Posterior vena cava (tissue), 2 donors: ENCODE measurements around the gene LMCD1. TPM values are rescaled to one million over a fixed set of nuclear protein-coding genes. Genes with fewer than 3 reads are reported as not detected.

Source experiments
- DNase-seq: peaks from one replicate; pipeline ENCODE4 v3.0.0-alpha.2; 2020; ENCODE audit warnings: low spot score
- intact Hi-C, 2 donors: fragments of 100-400 bp; cut with DNase I; formaldehyde crosslinking; loops; one replicate each; pipeline versions ENCODE4 v1.14.1 to v1.14.2; 2022 to 2023
- total RNA-seq, 2 donors: library from RNA; stranded (reverse); fragmentation: NEBNext Ultra II Directional; extraction: Animal tissue kit (Norgen Biotek cat#: 25700); gene quantifications; one replicate each; pipeline ENCODE4 v1.2.1, GENCODE V29; 2021
- donor health status: DM: yes; HTN: yes; CAD: no.
- donor health status: DM: yes; HTN: yes; CAD: no.

Gene LMCD1
- total RNA-seq, 2 donors from 2014 or later: 221 to 834 TPM

GRCh38 chr3:8499181-8499611 is 2.4 kb upstream of the LMCD1 start:
- DNase-seq: no peak
- intact Hi-C loops: loop anchor here in 1 of 2 donors (5.0 kb wide), 1 partner anchor 42 kb away; no protein-coding TSS in a partner anchor

- intact Hi-C loops: no loop called here
- no peak for DNase-seq
These were observed 1.2 kb upstream of the LMCD1 start for GRCh38 chr3:8500319-8500988.

GRCh38 chr3:8500989-8501370 is 643 bp upstream of the LMCD1 start:
- intact Hi-C loops: no loop called here
- no peak for DNase-seq

DNA sequence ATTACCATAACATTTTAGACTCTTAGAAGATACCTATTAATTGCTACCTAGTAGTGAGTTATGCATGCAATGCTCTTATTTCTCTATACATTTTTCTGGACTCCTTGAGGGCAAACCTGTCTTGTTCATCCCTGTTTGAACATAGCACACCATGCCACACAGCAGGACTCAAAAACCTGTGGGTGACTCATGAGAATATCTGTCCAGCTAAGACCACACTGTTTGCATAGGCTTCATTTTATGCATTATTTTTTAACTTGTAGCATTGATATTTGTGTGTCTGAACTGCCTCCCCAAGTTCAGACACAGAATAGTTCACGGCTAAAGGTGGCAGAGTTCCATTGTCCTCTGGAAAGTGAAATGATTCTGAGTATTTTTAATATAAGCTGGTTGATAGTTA is 1.8 kb downstream of the LMCD1 start:
- intact Hi-C loops: no loop called here
- DNase-seq: no peak

DNA sequence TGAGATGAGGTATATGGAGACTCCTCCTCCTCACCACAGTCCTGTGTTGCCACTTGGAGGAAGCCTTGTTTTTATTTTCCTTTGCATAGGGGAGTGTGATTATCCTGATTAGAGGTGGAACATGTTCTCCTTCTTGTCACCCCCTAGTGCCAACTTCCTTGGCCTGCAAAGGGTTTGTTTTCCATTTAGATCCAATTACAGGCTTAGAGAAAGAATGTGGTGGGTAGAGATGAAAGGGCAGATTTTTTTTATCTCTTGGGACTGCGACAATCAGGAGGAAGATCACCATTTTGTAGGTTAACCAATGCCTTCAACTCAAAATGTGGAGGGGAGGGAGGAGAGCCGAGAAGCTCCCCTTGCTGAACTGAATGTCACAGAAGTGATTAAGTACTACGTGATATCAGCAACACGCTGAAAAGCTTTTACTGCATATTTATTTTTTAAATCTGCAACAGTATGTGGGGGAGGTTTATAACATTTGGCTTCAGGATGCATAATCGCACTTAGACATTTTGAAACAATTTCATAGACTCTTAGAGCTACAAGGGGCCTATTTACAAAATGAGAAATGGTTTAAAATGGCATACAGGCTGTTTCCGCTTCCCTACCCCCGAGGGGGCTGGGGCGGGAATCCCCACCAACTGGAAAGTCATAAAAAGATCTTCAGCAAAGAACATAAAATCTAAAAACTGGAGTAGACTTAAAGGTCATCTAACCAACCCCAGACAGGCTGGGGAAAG is 2.4 kb downstream of the LMCD1 start:
- no peak for DNase-seq

GRCh38 chr3:8504611-8504973 is 3.0 kb downstream of the LMCD1 start:
- intact Hi-C loops: no loop called here
- no peak for DNase-seq

More for the DNA sequence above, 2.4 kb downstream of the LMCD1 start:
- intact Hi-C loops: no loop called here

DNA sequence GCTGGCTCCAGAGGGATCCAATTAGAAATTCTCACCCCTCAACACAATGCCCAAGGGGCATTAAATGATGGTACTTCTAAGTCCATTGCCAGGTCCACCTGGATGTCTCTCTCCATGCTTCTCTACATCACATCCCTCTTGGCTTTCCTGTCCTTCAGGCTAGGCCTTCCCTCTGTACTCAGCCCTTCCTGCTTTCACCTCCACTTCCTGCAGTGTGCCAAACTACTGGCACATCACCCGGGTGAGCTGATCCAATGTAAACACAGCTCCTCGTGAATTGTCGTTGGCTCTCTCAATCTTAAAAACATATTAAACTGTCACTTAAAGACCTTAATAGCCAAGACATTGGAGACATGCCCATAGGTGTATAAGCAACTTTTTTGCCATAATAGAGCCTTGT is 4.0 kb downstream of the LMCD1 start:
- DNase-seq: no peak
- intact Hi-C loops: no loop called here

DNA sequence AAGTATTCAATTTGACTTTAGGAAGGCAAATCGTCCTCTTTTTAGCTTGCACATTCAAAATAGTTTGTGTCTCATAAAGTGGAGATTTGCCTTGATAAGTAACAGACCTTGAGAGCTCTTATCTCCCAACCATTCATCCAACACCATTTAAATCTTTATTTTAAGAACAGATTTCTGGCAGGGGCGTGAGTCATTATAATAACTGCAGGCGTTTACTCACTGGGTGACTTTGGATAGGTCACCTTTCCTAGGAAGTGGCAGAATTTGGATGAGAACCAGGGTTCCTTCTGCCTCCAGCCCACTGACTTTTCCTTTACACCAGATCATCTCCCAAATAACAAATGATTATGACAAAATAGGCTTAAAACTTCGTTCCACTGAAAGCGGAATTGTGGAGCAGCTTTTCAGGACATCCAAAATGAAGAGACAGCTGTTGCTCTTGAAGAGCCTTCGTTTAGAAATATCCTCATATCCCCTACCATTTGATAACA is 5.0 kb downstream of the LMCD1 start:
- intact Hi-C loops: no loop called here
- no peak for DNase-seq

- DNase-seq: no peak
- intact Hi-C loops: no loop called here
These were observed 5.9 kb downstream of the LMCD1 start for GRCh38 chr3:8507496-8507895.

GRCh38 chr3:8509961-8510360 is 8.3 kb downstream of the LMCD1 start:
- no peak for DNase-seq
- intact Hi-C loops: no loop called here

GRCh38 chr3:8512234-8512633 is 10.6 kb downstream of the LMCD1 start:
- DNase-seq: no peak
- intact Hi-C loops: no loop called here

DNA sequence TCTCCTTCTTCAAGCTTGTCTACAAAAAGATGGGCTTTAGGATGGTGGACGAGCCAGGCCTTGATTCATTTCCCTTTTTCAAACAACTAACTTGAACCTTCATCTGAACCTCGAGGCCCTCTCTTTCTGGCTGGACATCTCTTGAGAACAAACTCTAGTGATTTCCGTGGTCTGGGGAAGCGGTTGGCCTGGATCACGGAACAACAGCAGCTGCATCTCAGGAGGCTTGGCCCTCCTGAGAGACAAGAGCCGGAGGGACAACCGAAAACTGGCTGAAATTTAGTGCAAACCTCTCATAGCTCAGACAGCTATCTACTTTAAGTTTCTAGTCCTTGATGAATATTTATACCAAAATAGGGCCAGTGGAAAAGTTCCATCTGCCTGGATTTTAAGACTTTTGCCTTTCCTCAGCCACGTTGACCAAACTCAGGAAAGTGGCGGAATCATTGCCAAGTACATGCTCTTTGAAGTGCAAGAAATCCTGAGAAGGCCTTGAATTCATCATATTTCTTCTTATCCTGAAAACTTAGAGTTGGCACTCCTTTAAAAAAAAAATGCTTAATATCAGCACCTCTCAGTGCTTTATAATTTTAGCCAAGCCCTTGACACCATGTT is 14.5 kb downstream of the LMCD1 start:
- intact Hi-C loops: no loop called here
- no peak for DNase-seq

DNA sequence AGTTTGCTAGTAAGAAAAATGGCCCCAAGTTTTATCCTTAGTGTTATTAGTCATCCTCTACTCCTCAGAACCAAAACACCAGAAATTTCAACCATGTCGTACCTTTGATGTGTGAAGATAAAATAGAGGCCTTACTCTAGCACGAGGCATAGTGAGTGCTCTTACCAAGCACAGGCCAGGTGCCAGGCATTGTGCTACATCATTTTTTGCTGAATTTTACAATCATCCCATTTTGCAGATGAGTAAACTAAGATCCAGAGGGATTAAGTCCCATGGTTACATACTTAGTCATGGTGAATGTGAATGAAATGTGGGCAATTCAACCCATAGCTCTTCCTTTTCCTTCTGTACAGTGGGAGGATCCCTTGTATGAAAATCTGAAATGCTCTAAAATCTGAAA is 15.2 kb downstream of the LMCD1 start:
- DNase-seq: no peak
- intact Hi-C loops: no loop called here

DNA sequence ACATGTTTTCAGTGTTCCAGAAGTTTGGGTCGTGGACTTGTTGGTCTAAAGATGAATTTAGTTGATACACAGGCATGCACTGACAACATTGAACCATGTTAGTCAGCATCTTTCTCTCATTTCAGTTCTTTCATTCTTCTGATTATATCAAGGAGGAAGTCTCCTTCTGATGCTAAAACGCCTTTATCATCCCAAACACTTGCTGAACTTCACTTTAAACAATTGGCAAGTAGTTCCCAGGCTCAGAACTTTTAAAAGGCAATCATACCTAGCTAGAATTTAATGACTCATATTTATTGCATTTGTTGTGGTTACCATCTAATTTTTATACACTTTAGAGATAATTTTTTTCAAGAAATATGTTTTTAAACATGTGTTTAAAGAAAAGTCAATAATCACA is 15.9 kb downstream of the LMCD1 start:
- DNase-seq: no peak

GRCh38 chr3:8518138-8518537 is 16.5 kb downstream of the LMCD1 start:
- DNase-seq: no peak
- intact Hi-C loops: no loop called here

More for the DNA sequence above, 15.9 kb downstream of the LMCD1 start:
- intact Hi-C loops: no loop called here

GRCh38 chr3:8519156-8519555 is 17.5 kb downstream of the LMCD1 start:
- intact Hi-C loops: no loop called here
- no peak for DNase-seq

GRCh38 chr3:8519774-8520448 is 18.3 kb downstream of the LMCD1 start:
- intact Hi-C loops: loop anchor here in 1 of 2 donors (5.0 kb wide), 1 partner anchor 968 kb away; no protein-coding TSS in a partner anchor
- no peak for DNase-seq

- no peak for DNase-seq
- intact Hi-C loops: loop anchor here in 1 of 2 donors (5.0 kb wide), 1 partner anchor 969 kb away; no protein-coding TSS in a partner anchor
These were observed 19.3 kb downstream of the LMCD1 start for GRCh38 chr3:8520816-8521403.

- DNase-seq: no peak
- intact Hi-C loops: loop anchor here in 1 of 2 donors (5.0 kb wide), 1 partner anchor 971 kb away; no protein-coding TSS in a partner anchor
These were observed 21.4 kb downstream of the LMCD1 start for GRCh38 chr3:8523041-8523440.
